HG03060 (cell line): ENCODE data around the gene LAMC3.
"Not testable (repeated sequence)": the region's sequence is repeated elsewhere in the genome, so short reads cannot be mapped to it uniquely, and the experiment has no call there.

Experiments used
- ATAC-seq: cut with Tn5 transposase; IDR thresholded peaks from one replicate; pipeline ENCODE4 v1.9.1; 2021; ENCODE audit warnings: low read depth, moderate number of reproducible peaks; ENCODE audit not compliant: unreplicated experiment

Gene LAMC3

DNA sequence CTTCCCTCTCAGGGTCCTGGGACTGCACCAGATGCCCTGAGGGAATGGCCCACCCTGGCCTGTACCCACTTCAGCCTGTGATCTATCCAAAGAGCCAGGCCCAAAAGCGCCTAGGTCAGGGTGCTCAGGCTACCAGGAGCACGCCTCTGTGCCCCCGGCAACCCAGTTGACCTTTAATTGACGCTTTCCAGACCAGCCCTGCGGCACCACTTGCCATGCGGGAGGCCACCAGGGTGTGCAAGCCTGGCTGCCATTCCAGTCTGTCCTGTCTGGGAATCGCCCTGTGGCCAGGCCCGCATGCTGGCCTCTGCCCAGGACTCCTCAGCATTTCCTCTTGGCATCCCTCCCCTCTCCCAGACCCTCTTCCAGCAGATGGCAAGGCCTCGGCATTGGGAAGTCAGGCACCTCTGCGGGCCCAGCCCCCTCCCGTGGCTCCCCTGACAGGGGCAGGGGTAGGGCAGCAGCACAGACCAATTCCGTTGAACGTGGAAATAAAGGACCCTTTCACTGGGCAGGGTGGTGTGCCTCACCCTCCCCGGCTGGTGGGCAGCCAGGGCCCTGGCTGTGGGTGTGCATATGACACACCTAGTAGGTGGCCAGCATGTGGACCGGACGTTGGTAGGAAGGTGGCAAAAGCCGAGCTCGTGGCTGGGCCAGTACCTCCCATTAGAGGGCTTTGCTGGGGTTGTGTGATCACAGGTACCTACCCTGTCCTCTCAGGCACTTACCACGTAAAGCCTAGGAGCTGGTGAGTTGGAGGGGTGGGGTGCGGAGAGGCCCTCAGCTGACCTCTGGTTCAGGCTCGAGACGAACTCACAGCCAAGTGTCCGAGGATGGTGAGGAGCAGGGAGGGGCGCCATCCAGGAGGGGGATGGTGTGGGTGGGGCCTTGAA lies 83.8 kb downstream of the LAMC3 start:
- ATAC-seq = no peak

DNA sequence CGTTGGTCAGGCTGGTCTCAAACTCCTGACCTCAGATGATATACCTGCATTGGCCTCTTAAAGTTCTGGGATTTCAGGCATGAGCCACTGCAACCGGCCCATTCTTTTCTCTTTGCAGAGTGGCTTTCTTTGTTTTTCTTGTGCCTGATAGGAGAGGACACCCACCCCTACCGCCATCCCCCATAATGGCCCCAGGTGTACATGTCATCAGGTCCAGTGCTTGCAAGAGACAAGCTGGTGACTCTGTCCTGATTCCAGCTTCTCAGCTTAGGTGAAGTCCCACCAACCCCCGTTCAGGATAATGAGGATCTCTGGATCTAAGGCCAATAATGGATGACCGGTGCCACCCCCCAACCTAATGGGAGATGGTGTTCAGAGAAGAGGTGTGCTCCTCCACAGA lies 85.0 kb downstream of the LAMC3 start:
- no peak for ATAC-seq

DNA sequence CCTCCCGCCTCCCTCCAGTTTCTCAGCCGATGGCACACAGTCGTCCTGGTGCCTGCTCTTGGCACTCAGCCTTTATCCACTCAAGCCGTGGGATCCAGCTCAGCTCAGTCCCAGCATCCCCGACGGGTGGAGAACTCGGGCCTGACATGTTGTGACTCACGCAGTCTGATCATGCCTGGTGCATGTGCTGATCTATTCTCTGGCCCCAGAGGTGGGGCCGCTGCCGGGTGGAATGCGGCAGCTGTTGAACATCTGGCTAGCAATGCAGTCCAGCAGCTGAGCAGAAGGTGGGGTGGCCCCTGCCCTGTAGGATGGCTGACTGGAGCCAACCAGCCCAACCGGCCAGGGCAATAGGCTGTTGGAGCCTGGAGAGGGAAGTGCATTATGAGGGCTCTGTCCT lies 85.6 kb downstream of the LAMC3 start:
- no peak for ATAC-seq

DNA sequence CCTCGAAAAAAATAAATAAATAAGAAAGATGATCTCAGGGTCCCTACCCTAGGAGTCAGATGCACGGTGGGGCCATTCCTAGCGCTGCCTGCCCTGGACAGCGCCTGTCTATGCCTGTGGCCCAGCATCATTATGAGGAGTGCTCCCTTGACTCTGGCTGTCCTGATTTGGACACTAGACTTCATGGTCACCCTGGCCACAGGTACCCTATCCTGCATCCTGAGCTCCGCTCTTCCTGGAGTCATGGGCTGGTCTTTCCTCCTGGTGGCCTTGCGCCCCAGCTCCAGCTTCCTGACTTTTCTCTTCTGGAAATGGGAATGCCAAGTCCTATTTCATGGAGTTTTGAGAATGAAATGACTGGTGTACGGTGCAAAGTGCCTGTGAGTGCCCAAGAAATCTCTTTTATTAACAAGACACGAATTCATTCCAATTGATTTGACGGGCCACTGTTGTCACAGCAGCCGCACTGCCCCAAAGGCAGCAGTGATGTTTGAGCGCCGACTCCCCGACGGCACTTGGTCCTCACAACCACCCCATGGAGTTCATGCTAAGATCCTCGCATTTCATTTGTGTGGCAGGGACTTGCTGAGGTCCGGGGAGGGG lies 86.8 kb downstream of the LAMC3 start:
- no peak for ATAC-seq

DNA sequence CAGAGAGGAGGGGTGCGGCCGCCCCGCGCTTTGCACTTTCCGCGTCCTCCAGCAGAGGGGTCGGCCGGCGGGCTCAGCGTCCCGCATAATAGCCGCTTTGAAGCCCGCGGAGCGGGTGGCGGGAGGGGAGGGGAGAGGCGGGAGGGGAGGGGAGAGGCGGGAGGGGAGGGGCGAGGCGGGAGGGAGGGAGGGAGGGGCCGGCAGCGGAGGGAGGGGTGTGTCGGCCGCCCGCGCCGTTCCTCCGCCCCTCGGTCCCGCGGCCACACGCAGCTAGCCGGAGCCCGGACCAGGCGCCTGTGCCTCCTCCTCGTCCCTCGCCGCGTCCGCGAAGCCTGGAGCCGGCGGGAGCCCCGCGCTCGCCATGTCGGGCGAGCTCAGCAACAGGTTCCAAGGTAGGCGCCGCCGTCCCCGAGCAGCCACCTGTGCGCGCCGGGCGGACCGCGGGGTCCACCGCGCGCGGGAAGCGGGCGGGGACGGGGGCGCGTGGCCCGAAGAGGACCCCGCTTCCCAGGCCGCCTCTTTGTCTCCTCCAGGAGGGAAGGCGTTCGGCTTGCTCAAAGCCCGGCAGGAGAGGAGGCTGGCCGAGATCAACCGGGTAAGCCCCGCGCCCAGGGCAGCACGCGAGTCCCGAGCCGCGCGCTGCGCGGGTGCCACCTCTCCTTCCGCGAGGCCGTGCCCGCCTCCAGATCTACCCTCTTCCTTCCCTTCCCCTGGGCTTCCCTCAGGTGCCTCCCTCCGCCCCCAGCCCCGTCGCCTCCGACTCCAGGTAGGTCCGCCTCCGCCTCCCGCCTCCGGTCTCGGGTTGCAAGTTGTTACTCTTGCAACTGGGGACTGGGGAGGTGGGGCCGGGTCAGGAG lies 87.5 kb downstream of the LAMC3 start, which contains the start of gene AIF1L:
Gene AIF1L (plus strand): TSS at position 263 of the 857 bp plus-strand sequence. CDS start 99 bp downstream, at position 362.
- no peak for ATAC-seq

DNA sequence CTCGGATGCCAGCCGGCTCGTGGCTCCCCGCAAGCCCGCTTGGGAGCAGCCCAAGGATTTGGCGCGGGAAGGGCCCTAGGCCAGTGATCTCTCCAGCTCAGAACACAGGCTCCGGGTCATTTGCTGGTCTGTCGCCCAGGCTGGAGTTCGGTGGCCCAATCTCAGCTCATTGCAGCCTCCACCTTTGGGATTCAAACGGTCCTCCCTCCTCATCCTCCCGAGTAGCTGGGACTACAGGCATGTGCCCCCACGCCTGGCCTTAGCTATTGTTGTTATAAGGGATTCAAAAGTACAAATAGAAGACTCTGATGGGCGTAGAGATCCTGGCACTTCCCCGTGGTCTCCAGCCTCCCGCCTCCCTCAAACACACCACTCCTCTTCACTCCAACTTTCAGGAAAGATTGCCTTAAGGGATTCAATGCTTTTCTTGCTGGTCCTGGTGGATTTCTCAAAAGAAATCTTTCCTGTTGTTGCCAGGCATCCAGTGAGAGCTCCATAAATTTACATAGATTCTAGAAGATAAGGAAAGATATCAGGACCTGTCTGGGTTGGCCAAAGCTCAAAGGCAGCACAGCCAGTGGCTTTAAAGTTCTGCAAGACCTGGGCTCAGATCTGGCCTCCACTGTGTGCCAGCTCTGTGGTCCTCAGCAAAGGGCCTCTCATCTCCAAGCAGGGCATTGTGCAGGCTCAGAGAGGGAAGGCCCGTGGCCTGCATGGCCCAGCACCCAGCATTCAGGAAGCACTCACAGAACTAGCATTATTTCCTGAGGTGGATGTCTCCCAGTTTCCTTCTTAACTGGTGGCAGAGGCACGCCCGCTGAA lies 88.4 kb downstream of the LAMC3 start:
- ATAC-seq = no peak

DNA sequence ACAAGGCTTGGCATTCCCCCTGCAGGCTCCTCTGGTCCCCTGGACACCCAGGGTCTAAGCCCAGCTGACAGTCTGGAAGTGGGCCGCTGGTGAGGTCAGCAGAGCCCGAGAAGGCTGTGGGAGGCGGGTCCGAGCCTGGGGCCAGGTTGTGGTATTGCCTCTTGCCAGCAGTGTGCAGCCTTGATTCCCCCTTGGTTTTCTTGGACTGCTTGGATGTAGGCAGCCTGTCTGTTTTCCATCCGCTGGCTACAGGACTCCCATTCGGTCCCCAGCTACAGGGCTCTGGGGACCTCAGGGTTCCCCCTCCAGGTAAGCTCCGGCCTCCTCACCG lies 88.9 kb downstream of the LAMC3 start:
- ATAC-seq = no peak

DNA sequence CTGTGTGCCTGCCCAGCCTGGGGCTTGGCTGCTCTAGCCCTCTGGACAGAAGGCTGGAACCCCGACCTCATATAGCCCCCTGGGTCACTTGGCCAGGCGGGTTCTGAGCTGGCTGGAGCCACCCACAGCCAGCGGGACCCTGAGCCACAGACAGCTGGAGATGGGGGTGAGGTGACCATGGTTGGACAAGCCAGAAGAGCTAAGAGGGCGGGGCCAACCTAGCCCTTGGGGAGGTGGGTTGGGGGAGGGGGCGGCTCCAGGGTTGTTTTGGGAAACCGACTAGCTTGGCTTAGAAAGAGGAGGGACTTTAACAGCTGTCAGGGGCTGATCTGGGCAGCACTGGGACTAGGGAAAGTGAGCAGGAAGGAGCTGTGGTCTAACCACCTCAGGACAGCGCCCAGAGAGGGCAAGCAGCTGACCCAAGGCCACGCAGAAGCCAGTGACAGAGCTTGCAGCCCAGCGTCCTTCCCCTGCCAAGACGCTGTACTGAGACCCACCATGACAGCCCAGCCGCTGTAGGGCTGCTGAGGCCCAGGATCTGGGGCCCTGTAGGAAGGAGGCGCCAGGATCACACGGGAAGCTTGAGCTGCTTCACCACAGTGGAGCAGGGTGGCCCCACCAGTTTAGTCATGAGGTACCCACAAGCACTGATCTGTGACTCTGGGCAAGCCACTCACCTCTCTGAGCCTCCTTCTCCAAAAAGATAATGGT lies 89.6 kb downstream of the LAMC3 start:
- no peak for ATAC-seq

DNA sequence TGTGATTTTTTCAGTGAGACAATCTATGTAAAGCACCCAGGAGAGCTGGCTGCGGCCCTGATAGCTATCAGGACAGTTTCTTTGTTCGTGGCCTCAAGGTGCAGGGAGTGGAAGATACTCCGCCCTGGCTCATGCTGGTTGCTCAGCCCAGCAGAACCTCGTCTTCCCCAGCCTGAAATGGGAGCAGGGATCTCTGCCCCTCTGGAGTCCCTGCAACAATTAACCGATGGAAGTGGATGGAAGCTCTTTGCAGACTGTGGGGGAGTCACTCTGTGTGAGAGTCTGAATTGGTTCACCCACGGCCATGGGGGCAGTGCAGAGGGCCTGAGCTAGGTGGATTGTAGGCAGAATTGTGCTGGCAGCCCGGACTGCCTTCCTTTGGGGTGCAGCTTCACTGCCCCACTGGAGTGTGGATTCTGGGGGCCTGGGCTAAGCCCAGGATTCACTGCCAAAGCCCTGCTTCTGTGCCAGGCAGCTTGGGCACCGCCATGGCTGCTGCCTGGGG lies 90.2 kb downstream of the LAMC3 start:
- no peak for ATAC-seq

DNA sequence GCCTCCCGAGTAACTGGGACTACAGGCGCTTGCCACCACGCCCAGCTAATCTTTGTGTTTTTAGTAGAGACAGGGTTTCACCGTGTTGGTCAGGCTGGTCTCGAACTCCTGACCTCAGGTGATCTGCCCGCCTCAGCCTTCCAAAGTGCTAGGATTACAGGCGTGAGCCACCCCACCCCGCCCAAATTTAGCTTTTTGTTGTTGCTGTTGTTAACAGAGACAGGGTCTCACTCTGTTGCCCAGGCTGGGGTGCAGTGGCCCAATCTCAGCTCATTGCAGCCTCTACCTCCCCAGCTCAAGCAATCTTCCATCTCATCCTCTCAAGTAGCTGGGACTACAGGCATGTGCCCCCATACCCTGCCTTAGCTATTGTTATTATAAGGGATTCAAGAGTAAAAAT lies 90.9 kb downstream of the LAMC3 start:
- not testable (repeated sequence) for ATAC-seq

DNA sequence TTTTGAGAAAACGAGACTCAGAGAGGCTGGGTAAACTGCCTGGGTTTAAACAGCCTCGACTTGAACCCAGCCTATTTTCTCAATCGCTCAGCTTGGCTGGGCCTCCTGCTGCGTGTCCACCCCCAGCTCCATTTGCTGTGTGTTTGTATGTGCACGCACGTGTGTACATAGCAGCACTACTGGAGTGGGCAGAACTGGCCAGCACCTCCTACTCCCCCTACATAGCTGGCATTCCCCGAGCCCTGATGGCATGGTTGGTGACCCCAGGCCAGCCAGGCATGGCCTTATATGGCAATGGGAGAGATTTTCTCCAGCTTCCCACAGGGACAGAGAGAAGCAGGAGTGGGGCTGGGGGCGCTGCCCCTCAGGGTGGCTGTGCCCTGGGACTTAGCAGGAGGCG lies 91.5 kb downstream of the LAMC3 start:
- ATAC-seq = no peak

DNA sequence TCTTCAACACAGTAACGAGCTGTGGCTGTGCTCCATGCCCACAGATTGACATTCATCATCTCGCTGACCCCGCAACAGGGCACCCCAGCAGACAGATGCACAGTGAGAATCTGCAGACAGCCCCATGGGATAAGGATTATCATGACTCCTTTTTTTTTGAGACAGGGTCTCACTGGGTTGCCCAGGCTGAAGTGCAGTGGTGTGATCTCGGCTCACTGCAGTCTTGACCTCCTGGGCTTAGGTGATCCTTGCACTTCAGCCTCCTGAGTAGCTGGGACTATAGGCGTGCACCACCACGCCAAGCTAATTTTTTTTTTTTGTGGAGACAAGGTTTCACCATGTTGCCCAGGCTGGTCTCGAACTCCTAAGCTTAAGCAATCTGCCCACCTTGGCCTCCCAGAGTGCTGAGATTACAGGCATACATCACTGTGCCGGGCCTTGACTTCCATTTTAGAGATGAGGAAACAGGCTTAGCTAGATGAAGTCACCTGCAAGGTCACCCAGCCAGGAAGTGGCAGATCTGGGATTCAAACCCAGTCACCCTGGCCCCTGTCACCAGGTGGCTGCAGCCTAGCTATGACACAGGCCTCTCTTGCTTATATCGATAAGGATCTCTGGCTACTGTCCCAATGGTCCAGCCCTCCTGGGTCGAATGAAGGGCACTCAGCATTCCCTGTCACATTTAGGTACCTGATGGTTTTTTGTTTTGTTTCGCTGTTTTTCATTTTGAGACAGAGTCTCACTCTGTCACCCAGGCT lies 92.4 kb downstream of the LAMC3 start:
- no peak for ATAC-seq

DNA sequence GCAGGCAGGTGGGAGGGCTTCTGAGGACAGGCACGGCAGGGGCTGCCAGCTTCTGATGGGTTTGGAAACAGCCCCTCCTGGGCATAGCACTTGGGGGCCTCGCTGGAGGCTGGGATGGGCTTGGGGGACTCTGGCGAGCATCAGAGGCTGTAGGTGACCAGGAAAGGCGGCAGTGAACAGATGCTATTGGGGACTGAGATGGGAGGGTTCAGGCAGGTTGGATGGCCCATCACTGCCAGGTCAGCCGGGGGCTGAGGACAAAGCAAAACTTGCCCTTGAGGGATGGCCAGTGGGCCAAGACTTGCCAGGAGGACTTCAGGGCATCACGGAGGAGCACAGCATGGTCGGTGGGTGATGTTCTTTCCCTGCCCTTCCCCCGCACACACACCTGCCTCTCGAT lies 94.0 kb downstream of the LAMC3 start:
- ATAC-seq = no peak

DNA sequence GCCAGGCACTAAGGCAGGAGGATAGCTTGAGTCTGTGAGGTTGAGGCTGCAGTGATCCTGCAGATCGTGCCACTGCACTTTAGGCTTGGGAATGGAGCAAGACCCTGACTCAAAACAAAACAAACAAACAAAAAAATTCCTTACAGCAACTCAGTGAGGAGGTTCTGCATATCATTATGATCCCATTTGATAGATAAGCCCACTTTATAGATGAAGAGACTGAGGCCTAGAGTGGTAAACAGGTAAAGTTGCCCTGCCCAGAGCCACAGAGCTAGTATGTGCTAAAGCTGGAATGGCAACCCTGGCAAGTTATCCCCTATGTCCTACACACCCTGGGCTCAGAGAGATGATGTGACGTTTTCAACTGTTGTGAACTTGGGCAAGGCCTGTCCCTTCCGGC lies 94.6 kb downstream of the LAMC3 start:
- ATAC-seq = no peak

DNA sequence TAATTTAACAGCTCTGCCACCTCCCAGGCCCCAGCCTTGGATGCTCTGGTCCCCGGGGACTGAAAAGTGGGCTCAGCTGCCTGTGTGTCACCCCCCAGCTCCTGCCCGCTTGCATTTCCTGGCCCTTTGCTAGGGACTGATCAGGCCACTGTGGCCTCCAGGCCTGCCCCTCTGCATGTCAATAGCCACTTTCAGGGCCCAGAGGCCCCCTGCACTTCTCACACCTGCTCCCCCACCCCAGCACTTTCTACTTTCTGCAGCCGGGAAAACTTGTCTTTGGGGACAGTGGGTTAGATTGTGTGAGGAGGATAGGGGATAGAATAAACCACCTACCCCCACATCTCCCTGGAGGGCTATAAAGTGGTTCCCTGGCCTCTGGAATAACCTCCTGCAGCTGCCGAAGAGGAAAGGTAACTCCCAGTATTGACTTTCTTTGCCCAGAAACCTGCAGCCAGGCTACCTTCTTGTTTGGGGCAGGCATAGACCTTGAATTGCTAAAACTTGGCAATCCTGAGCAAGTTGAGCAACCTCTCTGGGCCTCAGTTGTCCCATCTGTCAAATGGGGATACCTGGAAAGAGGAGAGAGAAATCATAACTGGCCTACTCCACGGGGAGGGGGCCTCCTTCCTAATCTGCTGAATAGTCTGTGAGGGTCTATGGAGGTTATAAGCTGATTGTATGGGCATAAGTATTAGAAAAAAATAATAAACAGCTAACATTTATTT lies 95.2 kb downstream of the LAMC3 start:
- ATAC-seq = no peak

DNA sequence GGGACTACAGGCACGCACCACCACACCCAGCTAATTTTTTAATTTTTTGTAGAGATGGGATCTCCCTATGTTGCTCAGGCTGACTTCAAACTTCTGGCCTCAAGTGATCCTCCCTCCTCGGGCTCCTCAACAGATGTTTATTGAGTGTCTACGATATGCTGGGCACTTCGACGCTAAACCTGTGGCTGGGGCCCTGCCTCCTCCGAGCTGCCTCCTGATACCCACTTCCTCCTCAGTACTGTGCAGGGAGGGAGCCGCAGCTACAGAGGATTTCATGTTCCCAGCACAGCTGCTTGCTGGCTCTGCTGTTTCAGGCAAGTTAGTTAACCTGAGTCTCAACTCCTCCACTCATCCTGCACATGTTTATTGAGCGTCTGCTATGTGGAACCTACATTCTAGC lies 97.0 kb downstream of the LAMC3 start:
- ATAC-seq = no peak

DNA sequence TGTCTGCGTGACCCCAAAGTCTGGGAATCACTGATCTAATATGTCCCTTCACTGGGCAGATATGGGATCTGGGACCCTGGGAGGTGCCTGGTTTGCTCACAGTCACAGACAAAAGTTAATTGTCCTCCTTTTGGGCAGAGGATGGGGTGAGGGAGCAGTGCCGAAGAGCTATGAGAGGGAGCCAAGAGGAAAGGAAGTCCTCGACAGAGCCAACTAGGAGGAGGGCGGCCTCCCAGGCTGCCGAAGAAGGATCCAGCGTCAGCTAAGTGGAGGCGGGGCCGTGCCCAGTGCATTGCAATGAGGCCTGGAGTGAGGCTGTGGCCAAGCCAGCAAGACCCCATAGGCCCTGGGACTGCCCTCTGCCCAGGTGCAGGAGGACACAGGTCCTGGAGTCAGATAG lies 98.8 kb downstream of the LAMC3 start:
- no peak for ATAC-seq

DNA sequence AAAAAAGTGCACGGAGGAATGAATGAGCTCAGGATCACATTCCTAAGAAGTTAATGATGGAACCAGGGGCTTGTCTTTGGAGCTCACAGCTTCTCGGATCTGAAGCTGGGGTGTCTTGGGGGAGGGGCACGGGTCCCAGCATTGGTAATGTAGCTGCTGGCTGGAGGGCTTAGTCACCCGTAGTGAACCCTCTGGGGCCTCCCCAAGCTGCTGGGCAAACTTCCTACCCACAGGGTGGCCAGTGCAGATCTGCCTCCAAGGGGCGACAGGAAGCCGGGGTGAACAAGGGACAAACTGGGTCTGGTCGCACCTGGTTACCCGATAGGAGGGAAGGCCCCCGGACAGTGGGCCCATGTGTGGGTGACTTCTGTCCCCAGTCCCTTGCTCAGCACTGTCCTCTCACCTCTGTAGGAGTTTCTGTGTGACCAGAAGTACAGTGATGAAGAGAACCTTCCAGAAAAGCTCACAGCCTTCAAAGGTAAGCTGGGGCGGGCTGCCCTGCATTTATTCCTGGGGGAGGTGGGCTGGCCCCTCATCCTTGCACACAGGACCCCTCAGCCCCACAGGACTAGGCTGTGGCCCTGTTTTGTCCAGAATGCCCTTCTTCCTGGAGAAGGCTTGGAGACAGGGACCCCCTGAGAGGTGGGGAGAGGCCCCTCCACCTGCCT lies 102.3 kb downstream of the LAMC3 start:
- ATAC-seq = no peak
